A673 (cell line): ENCODE data around the gene FBXL19. TPM values are rescaled to one million over a fixed set of nuclear protein-coding genes. Genes with fewer than 3 reads are reported as not detected.

ENCODE experiments used
- BruUV-seq: library from RNA; stranded (reverse); fragments of 400-500 nt; replicated peaks from 2 replicates; lab custom pipeline; 2021; lab: Mats Ljungman, UMichigan
- CTCF ChIA-PET: fragments of 300-600 bp; sonication (Branson Sonifier 250); formaldehyde crosslinking; loops from one replicate; lab custom pipeline; 2022; ENCODE audit warnings: antibody characterized with exemption; lab: Charles Lee
- POLR2A ChIA-PET: fragments of 300-600 bp; sonication (Branson Sonifier 250); formaldehyde crosslinking; loops from one replicate; lab custom pipeline; 2022; ENCODE audit warnings: antibody characterized with exemption; ENCODE audit not compliant: low non-redundant PET; lab: Charles Lee
- DNase-seq: peaks from one replicate; pipeline ENCODE4 v3.0.0-alpha.2; 2015; ENCODE audit warnings: low spot score
- H3K27ac ChIP-seq: fragments of 200-600 bp; sonication (generic); 2 replicates; pipeline ENCODE4 v1.5.1; 2016; ENCODE audit warnings: mixed run types, low read depth, mild to moderate bottlenecking, mixed read lengths, antibody characterized with exemption, low read length; ENCODE audit not compliant: poor library complexity, severe bottlenecking
- H3K27me3 ChIP-seq: fragments of 200-600 bp; sonication (generic); replicated peaks from 2 replicates; pipeline ENCODE4 v1.6.1; 2017; ENCODE audit warnings: mixed run types, low read depth, mild to moderate bottlenecking, mixed read lengths, antibody characterized with exemption, low read length; ENCODE audit not compliant: insufficient read depth, poor library complexity
- H3K36me3 ChIP-seq: fragments of 200-600 bp; sonication (generic); 2 replicates; pipeline ENCODE4 v1.6.1; 2016; ENCODE audit warnings: mixed run types, mild to moderate bottlenecking, mixed read lengths, antibody characterized with exemption, low read length; ENCODE audit not compliant: insufficient read depth, poor library complexity, severe bottlenecking
- H3K4me1 ChIP-seq: fragments of 200-600 bp; sonication (generic); 2 replicates; pipeline ENCODE4 v1.6.1; 2017; ENCODE audit warnings: mixed run types, mild to moderate bottlenecking, mixed read lengths, antibody characterized with exemption, low read length; ENCODE audit not compliant: insufficient read depth, poor library complexity, severe bottlenecking
- H3K4me3 ChIP-seq: fragments of 200-600 bp; sonication (generic); 2 replicates; pipeline ENCODE4 v1.5.1; 2016; ENCODE audit warnings: low read depth, mixed run types, mild to moderate bottlenecking, mixed read lengths, low read length; ENCODE audit not compliant: poor library complexity, severe bottlenecking
- H3K9me3 ChIP-seq: fragments of 200-600 bp; sonication (generic); 2 replicates; pipeline ENCODE4 v1.6.1; 2016; ENCODE audit warnings: mixed run types, low read depth, mild to moderate bottlenecking, mixed read lengths, antibody characterized with exemption, low read length; ENCODE audit not compliant: poor library complexity, severe bottlenecking
- CTCF ChIP-seq: fragments of 300-800, 200-600 bp; sonication (generic); conservative IDR thresholded peaks from 2 replicates; pipeline ENCODE4 v1.5.1; 2017; ENCODE audit warnings: low read depth, mild to moderate bottlenecking, antibody characterized with exemption, low read length, moderate library complexity, mixed read lengths
- EZH2 ChIP-seq: fragments of 200-600 bp; sonication (generic); IDR thresholded peaks from 2 replicates; pipeline ENCODE4 v1.6.1; 2017; ENCODE audit warnings: borderline replicate concordance, low read depth, mild to moderate bottlenecking, mixed read lengths, antibody characterized with exemption, low read length; ENCODE audit not compliant: poor library complexity, severe bottlenecking
- intact Hi-C: fragments of 100-400 bp; cut with micrococcal nuclease; formaldehyde crosslinking; loops from one replicate; pipeline ENCODE4 v1.10.0; 2022; ENCODE audit not compliant: unreplicated experiment
- total RNA-seq: library from RNA; stranded (reverse); gene quantifications from 2 replicates; pipeline ENCODE4 v1.2.3, GENCODE V29; 2021

FBXL19 gene
- total RNA-seq, 1 experiment from 2014 or later = 39.3 TPM

GRCh38 chr16:30961384-30961783 lies 38.0 kb downstream of the FBXL19 start:
- ChIA-PET POLR2A (interaction anchor here (0.6 kb wide), 1 partner anchor 818 kb away, joined by 4 read pairs; no protein-coding TSS in a partner anchor), CTCF (no interaction called here)
- Histone ChIP-seq H3K9me3 (no peaks in the 10 kb centered on the region), H3K4me1 (peaks cover 10% of the 10 kb centered on the region), H3K4me3 (no peak overlapping the region), H3K27me3 (no peaks in the 10 kb centered on the region), H3K27ac (no peak overlapping the region), H3K36me3 (peaks cover 72% of the 10 kb centered on the region)
- intact Hi-C loops = no loop called here
- no peak for DNase-seq
- no TSS peak for BruUV-seq
- TF ChIP-seq CTCF (no peak), EZH2 (no peak)

DNA sequence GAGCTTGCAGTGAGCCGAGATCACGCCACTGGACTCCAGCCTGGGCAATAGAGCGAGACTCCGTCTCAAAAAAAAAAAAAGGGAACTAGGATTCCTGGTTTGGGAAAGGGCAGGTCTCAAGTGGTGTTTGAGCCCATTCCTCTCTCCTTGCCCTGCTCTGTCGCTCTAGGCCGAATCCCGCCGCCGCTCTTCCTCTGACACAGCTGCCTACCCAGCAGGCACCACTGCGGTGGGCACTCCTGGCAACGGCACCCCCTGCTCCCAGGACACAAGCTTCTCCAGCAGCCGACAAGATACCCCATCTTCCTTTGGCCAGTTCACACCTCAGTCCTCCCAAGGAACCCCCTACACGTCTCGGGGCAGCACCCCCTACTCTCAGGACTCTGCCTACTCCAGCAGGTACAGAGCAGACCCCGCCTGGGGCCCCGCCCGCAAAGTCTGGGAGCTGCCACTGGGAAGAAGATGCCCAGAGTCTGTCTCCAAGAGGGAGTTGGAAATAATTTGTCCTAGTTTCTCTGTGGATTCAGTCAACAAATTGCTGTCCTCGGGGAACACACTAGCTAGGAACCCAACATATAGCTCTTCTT lies 40.6 kb downstream of the FBXL19 start:
- no peak for TF ChIP-seq CTCF
- no peak for TF ChIP-seq EZH2
- intact Hi-C loops = no loop called here
- BruUV-seq = no TSS peak
- Histone ChIP-seq H3K4me3 (no peak overlapping the region), H3K27ac (no peak overlapping the region), H3K4me1 (peaks cover 4% of the 10 kb centered on the region), H3K9me3 (no peaks in the 10 kb centered on the region), H3K27me3 (no peaks in the 10 kb centered on the region), H3K36me3 (peaks cover 83% of the 10 kb centered on the region)
- ChIA-PET CTCF (no interaction called here), POLR2A (no interaction called here)
- DNase-seq = no peak

DNA sequence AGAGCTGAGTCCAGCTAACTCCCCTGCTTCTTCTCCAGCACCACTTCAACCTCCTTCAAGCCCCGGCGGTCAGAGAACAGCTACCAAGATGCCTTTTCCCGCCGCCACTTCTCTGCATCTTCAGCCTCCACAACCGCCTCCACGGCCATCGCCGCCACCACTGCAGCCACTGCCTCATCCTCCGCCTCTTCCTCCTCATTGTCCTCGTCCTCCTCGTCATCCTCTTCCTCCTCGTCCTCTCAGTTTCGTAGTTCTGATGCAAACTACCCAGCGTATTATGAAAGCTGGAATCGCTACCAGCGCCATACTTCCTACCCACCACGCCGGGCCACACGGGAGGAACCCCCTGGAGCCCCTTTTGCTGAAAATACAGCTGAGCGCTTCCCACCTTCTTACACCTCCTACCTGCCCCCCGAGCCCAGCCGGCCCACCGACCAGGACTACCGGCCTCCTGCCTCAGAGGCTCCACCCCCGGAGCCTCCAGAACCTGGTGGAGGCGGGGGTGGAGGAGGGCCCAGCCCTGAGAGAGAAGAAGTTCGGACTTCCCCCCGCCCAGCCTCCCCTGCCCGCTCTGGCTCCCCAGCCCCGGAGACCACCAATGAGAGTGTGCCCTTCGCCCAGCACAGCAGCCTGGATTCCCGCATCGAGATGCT lies 41.3 kb downstream of the FBXL19 start:
- H3K36me3 ChIP-seq = peaks cover 83% of the 10 kb centered on the region
- no peak for TF ChIP-seq CTCF
- no peak for TF ChIP-seq EZH2
- no peaks in the 10 kb centered on the region for H3K4me1 ChIP-seq
- intact Hi-C loops = no loop called here
- no peak overlapping the region for H3K4me3 ChIP-seq
- ChIA-PET CTCF (no interaction called here), POLR2A (no interaction called here)
- no peaks in the 10 kb centered on the region for H3K9me3 ChIP-seq
- H3K27ac ChIP-seq = no peak overlapping the region
- no peak for DNase-seq
- H3K27me3 ChIP-seq = no peaks in the 10 kb centered on the region
- no TSS peak for BruUV-seq
